GM23338 (cell line): ENCODE results near the gene ANKHD1. TPM values are rescaled to one million over a fixed set of nuclear protein-coding genes. Genes with fewer than 3 reads are reported as not detected.

Experiments used
- ATAC-seq: fragments of 200-7000 bp; cut with Tn5 transposase; 3 replicates; pipeline ENCODE4 v1.9.1; 2020
- DNase-seq: peaks from one replicate; pipeline ENCODE4 v3.0.0-alpha.2; 2015; ENCODE audit warnings: low spot score
- H2AFZ ChIP-seq: fragments of 200-600 bp; sonication (generic); 2 replicates; pipeline ENCODE4 v1.8.0; 2016; ENCODE audit warnings: antibody characterized with exemption, mild to moderate bottlenecking, moderate library complexity
- H3F3A ChIP-seq: fragments of 200-600 bp; sonication (generic); replicated peaks from 2 replicates; pipeline ENCODE4 v1.8.0; 2017; ENCODE audit warnings: antibody characterized with exemption, mixed run types, low read depth
- H3K27ac ChIP-seq: fragments of 200-600 bp; sonication (generic); 2 replicates; pipeline ENCODE4 v1.6.1; 2016; ENCODE audit warnings: low read depth
- H3K27me3 ChIP-seq: fragments of 200-600 bp; sonication (generic); 2 replicates; pipeline ENCODE4 v1.8.0; 2016; ENCODE audit warnings: mild to moderate bottlenecking, mixed run types, moderate library complexity; ENCODE audit not compliant: insufficient read depth
- H3K36me3 ChIP-seq: fragments of 200-600 bp; sonication (generic); 2 replicates; pipeline ENCODE4 v1.8.0; 2016; ENCODE audit warnings: mild to moderate bottlenecking; ENCODE audit not compliant: insufficient read depth
- H3K4me1 ChIP-seq: fragments of 200-600 bp; sonication (generic); 2 replicates; pipeline ENCODE4 v1.8.0; 2016; ENCODE audit warnings: mild to moderate bottlenecking, moderate library complexity; ENCODE audit not compliant: insufficient read depth
- H3K4me2 ChIP-seq: fragments of 200-600 bp; sonication (generic); 2 replicates; pipeline ENCODE4 v1.7.1; 2017; ENCODE audit warnings: mixed run types
- H3K4me3 ChIP-seq: fragments of 200-600 bp; sonication (generic); 2 replicates; pipeline ENCODE4 v1.6.1; 2016; ENCODE audit warnings: mixed run types
- H3K79me2 ChIP-seq: fragments of 200-600 bp; sonication (generic); replicated peaks from 2 replicates; pipeline ENCODE4 v1.8.0; 2017; ENCODE audit warnings: mild to moderate bottlenecking; ENCODE audit not compliant: insufficient read depth
- H3K9me2 ChIP-seq: fragments of 200-600 bp; sonication (generic); 2 replicates; pipeline ENCODE4 v1.8.0; 2017; ENCODE audit not compliant: insufficient read depth
- H4K20me1 ChIP-seq: fragments of 200-600 bp; sonication (generic); replicated peaks from 2 replicates; pipeline ENCODE4 v1.8.0; 2017; ENCODE audit warnings: mild to moderate bottlenecking; ENCODE audit not compliant: insufficient read depth
- H3K27ac Mint-ChIP-seq: 2 replicates; pipeline ENCODE4 v1.8.0; 2020; ENCODE audit warnings: inconsistent platforms, mild to moderate bottlenecking, moderate library complexity, mixed read lengths
- H3K27me3 Mint-ChIP-seq: 3 replicates; pipeline ENCODE4 v1.8.0; 2022; ENCODE audit warnings: low read depth, mild to moderate bottlenecking, moderate library complexity, mixed read lengths, inconsistent platforms; ENCODE audit not compliant: insufficient read depth, poor library complexity
- H3K36me3 Mint-ChIP-seq: 3 replicates; pipeline ENCODE4 v1.8.0; 2021; ENCODE audit warnings: low read depth, mild to moderate bottlenecking, inconsistent platforms, moderate library complexity, mixed read lengths
- H3K4me1 Mint-ChIP-seq: 3 replicates; pipeline ENCODE4 v1.8.0; 2020; ENCODE audit warnings: mild to moderate bottlenecking, inconsistent platforms, mixed read lengths
- H3K4me3 Mint-ChIP-seq: 3 replicates; pipeline ENCODE4 v1.8.0; 2021; ENCODE audit warnings: moderate library complexity, mild to moderate bottlenecking, inconsistent platforms, mixed read lengths
- H3K9me3 Mint-ChIP-seq: 3 replicates; pipeline ENCODE4 v1.8.0; 2020; ENCODE audit warnings: moderate library complexity, mild to moderate bottlenecking, inconsistent platforms, mixed read lengths
- CREB1 ChIP-seq: fragments of 250-450 bp; sonication (Bioruptor Pico); IDR thresholded peaks from 2 replicates; pipeline ENCODE4 v1.5.0; 2020; ENCODE audit warnings: low read depth, mild to moderate bottlenecking, moderate library complexity
- CTCF ChIP-seq, 2 experiments: fragments of 200-600 bp in 1 of 2; sonication (generic) in 1 of 2; conservative IDR thresholded peaks; 2 replicates each; pipeline versions ENCODE4 v1.5.1 to v1.6.1; 2016 to 2017; ENCODE audit warnings: antibody characterized with exemption in 2 of 2, low read depth in 2 of 2, mild to moderate bottlenecking in 2 of 2, moderate library complexity in 1 of 2
- EZH2 ChIP-seq: fragments of 200-600 bp; sonication (generic); IDR thresholded peaks from one replicate; pipeline ENCODE4 v1.8.0; 2017; ENCODE audit warnings: antibody characterized with exemption, mild to moderate bottlenecking, low read depth; ENCODE audit not compliant: unreplicated experiment
- EZH2phosphoT487 ChIP-seq: fragments of 200-600 bp; sonication (generic); IDR thresholded peaks from one replicate; pipeline ENCODE4 v1.8.1; 2018; ENCODE audit warnings: antibody characterized with exemption; ENCODE audit not compliant: unreplicated experiment
- JUNB ChIP-seq: IDR thresholded peaks from one replicate; pipeline ENCODE4 v1.6.1; 2016; ENCODE audit warnings: antibody characterized with exemption; ENCODE audit not compliant: unreplicated experiment
- POLR2AphosphoS5 ChIP-seq: IDR thresholded peaks from 2 replicates; pipeline ENCODE4 v1.6.1; 2016; ENCODE audit warnings: antibody characterized with exemption, low read depth
- REST ChIP-seq: IDR thresholded peaks from one replicate; pipeline ENCODE4 v1.6.1; 2018; ENCODE audit warnings: antibody characterized with exemption; ENCODE audit not compliant: unreplicated experiment
- STAT1 ChIP-seq: IDR thresholded peaks from one replicate; pipeline ENCODE4 v1.6.1; 2016; ENCODE audit warnings: antibody characterized with exemption; ENCODE audit not compliant: unreplicated experiment
- ZNF114 ChIP-seq: fragments of 250-450 bp; sonication (Bioruptor Pico); IDR thresholded peaks from 2 replicates; pipeline ENCODE4 v1.5.0; 2020; ENCODE audit warnings: mild to moderate bottlenecking, moderate library complexity
- ZNF331 ChIP-seq: fragments of 250-450 bp; sonication (Bioruptor Pico); IDR thresholded peaks from 2 replicates; pipeline ENCODE4 v1.5.0; 2020; ENCODE audit warnings: low read depth, mild to moderate bottlenecking, moderate library complexity
- ZNF462 ChIP-seq: fragments of 250-450 bp; sonication (Bioruptor Pico); IDR thresholded peaks from 2 replicates; pipeline ENCODE4 v1.5.0; 2020; ENCODE audit warnings: mild to moderate bottlenecking, moderate library complexity
- polyA plus RNA-seq: library from polyadenylated mRNA; unstranded; fragments of >200 nt; fragmentation: Nextera tagmentation; extraction: Ambion mirVana; gene quantifications from 2 replicates; pipeline ENCODE4 v1.2.1, GENCODE V29; 2016
- total RNA-seq: library from RNA; depleted of rRNA; stranded (reverse); fragments of >200 nt; shearing (Covaris generic); gene quantifications from 2 replicates; pipeline ENCODE4 v1.2.3, GENCODE V29; 2014

Gene ANKHD1
- total and polyA plus RNA-seq, 2 experiments from 2014 or later, result 73.0 to 119 TPM

- Mint-ChIP-seq H3K36me3 (no peaks in the 10 kb centered on the region), H3K4me3 (no peak overlapping the region), H3K4me1 (peaks cover 3% of the 10 kb centered on the region; the same call in 2 of the 3 replicates), H3K27me3 (peaks cover 8% of the 10 kb centered on the region), H3K27ac (0 out of 2 replicates have a peak overlapping the region, but pooled peaks have one; percentile 7), H3K9me3 (no peaks in the 10 kb centered on the region)
- DNase-seq (peak; percentile 95), ATAC-seq (peak; percentile 95)
- Histone ChIP-seq H3F3A (no peaks in the 10 kb centered on the region), H3K9me2 (no peaks in the 10 kb centered on the region), H3K79me2 (no peaks in the 10 kb centered on the region), H3K27me3 (no peaks in the 10 kb centered on the region), H2AFZ (peak overlapping the region; percentile 88; the same call in 1 of the 2 replicates), H3K4me1 (no peaks in the 10 kb centered on the region), H3K4me3 (no peak overlapping the region), H4K20me1 (no peaks in the 10 kb centered on the region), H3K27ac (peak overlapping the region; percentile 56; the same call in 1 of the 2 replicates), H3K36me3 (no peaks in the 10 kb centered on the region), H3K4me2 (no peak overlapping the region; the same call in 1 of the 2 replicates)
- TF ChIP-seq EZH2phosphoT487 (no peak), STAT1 (no peak), ZNF331 (CRISPR knock-in tag) (no peak), JUNB (no peak), ZNF114 (no peak), CTCF (conservative IDR thresholded peaks at IDR 0.05; ENCODE audit: low read depth in 2 of 2) (peak; percentile 72 to 94)
These were observed 28.6 kb upstream of the ANKHD1 start for GRCh38 chr5:140372971-140373487.

- Histone ChIP-seq H3K27me3 (no peaks in the 10 kb centered on the region), H3K4me1 (no peaks in the 10 kb centered on the region), H2AFZ (no peak overlapping the region), H3K4me2 (no peak overlapping the region), H3K4me3 (no peak overlapping the region), H3K36me3 (no peaks in the 10 kb centered on the region), H3K9me2 (no peaks in the 10 kb centered on the region), H4K20me1 (no peaks in the 10 kb centered on the region; the same call in 1 of the 2 replicates), H3K27ac (no peak overlapping the region), H3K79me2 (no peaks in the 10 kb centered on the region), H3F3A (no peaks in the 10 kb centered on the region)
- Mint-ChIP-seq H3K4me3 (no peak overlapping the region), H3K36me3 (no peaks in the 10 kb centered on the region), H3K27me3 (peaks cover 7% of the 10 kb centered on the region), H3K4me1 (no peaks in the 10 kb centered on the region), H3K27ac (no peak overlapping the region), H3K9me3 (no peaks in the 10 kb centered on the region)
- no peak for ATAC-seq
- no peak for DNase-seq
- no peak for TF ChIP-seq ZNF114
- no peak for TF ChIP-seq REST
- no peak for TF ChIP-seq STAT1
- no peak for TF ChIP-seq EZH2
- TF ChIP-seq POLR2AphosphoS5, result no peak
- no peak for TF ChIP-seq CREB1 (CRISPR knock-in tag)
- TF ChIP-seq ZNF462 (CRISPR knock-in tag), result no peak
These were observed 20.3 kb upstream of the ANKHD1 start for GRCh38 chr5:140381351-140381750.
